Keratinocyte (primary cell): ENCODE data around the gene RAB13. TPM values are rescaled to one million over a fixed set of nuclear protein-coding genes. Genes with fewer than 3 reads are reported as not detected.

ENCODE experiments used
- DNase-seq: peaks from one replicate; pipeline ENCODE4 v3.0.0-alpha.2; 2011; ENCODE audit warnings: low read depth, missing footprints, low spot score
- FAIRE-seq: peaks from 2 replicates; lab custom pipeline; 2011; peaks lifted over from hg19 to GRCh38; lab: Jason Lieb, UNC
- H2AFZ ChIP-seq: 2 replicates; pipeline ENCODE4 v1.6.0; 2012; ENCODE audit warnings: low read length, control low read depth, inconsistent platforms; ENCODE audit not compliant: control insufficient read depth
- H3K27ac ChIP-seq: 2 replicates; pipeline ENCODE4 v1.5.1; 2011; ENCODE audit warnings: low read length; ENCODE audit not compliant: control insufficient read depth, insufficient read depth
- H3K27me3 ChIP-seq: 3 replicates; pipeline ENCODE4 v1.6.0; 2011; ENCODE audit warnings: low read length; ENCODE audit not compliant: control insufficient read depth, insufficient read depth; ENCODE audit errors: extremely low read depth
- H3K36me3 ChIP-seq, 2 experiments: 2 replicates in 1 of 2; 3 replicates in 1 of 2; pipeline ENCODE4 v1.5.1; 2011; ENCODE audit warnings: low read length in 2 of 2, mild to moderate bottlenecking in 1 of 2; ENCODE audit not compliant: control insufficient read depth in 2 of 2, insufficient read depth in 2 of 2; ENCODE audit errors: extremely low read depth in 1 of 2
- H3K4me1 ChIP-seq: 3 replicates; pipeline ENCODE4 v1.5.1; 2011; ENCODE audit warnings: low read length; ENCODE audit not compliant: control insufficient read depth, insufficient read depth; ENCODE audit errors: extremely low read depth
- H3K4me2 ChIP-seq: 3 replicates; pipeline ENCODE4 v1.6.0; 2011; ENCODE audit warnings: low read depth, low read length; ENCODE audit not compliant: control insufficient read depth, insufficient read depth; ENCODE audit errors: extremely low read depth
- H3K4me3 ChIP-seq, 3 experiments: fragments of 200-600 bp in 1 of 3; sonication (generic) in 1 of 3; 2 replicates in 2 of 3; 3 replicates in 1 of 3; pipeline ENCODE4 v1.5.1; 2011 to 2016; ENCODE audit warnings: low read length in 3 of 3, mild to moderate bottlenecking in 3 of 3, control low read depth in 2 of 3, inconsistent platforms in 1 of 3, low read depth in 1 of 3, mixed read lengths in 1 of 3, mixed run types in 1 of 3, moderate library complexity in 1 of 3; ENCODE audit not compliant: control insufficient read depth in 2 of 3, insufficient read depth in 2 of 3; ENCODE audit errors: extremely low read depth in 1 of 3
- H3K79me2 ChIP-seq: 2 replicates; pipeline ENCODE4 v1.6.0; 2012; ENCODE audit warnings: low read length; ENCODE audit not compliant: control insufficient read depth, insufficient read depth
- H3K9ac ChIP-seq: 3 replicates; pipeline ENCODE4 v1.6.0; 2011; ENCODE audit warnings: low read length; ENCODE audit not compliant: control insufficient read depth, insufficient read depth; ENCODE audit errors: extremely low read depth
- H3K9me1 ChIP-seq: 3 replicates; pipeline ENCODE4 v1.6.0; 2011; ENCODE audit warnings: low read length; ENCODE audit not compliant: control insufficient read depth, insufficient read depth; ENCODE audit errors: extremely low read depth
- H3K9me3 ChIP-seq: 2 replicates; pipeline ENCODE4 v1.5.1; 2012; ENCODE audit warnings: low read depth, low read length; ENCODE audit not compliant: control insufficient read depth
- H4K20me1 ChIP-seq: 3 replicates; pipeline ENCODE4 v1.6.0; 2011; ENCODE audit warnings: low read length; ENCODE audit not compliant: control insufficient read depth, insufficient read depth; ENCODE audit errors: extremely low read depth
- CTCF ChIP-seq, 3 experiments: IDR thresholded peaks in 1 of 3; conservative IDR thresholded peaks in 1 of 3; optimal IDR thresholded peaks in 1 of 3; 2 replicates in 2 of 3; 3 replicates in 1 of 3; pipeline versions ENCODE3 to v1.5.1; 2011; ENCODE audit warnings: low read length in 3 of 3, mild to moderate bottlenecking in 3 of 3, moderate library complexity in 2 of 3, control low read depth in 1 of 3, inconsistent platforms in 1 of 3; ENCODE audit not compliant: insufficient read depth in 2 of 3; ENCODE audit errors: extremely low read depth in 1 of 3
- EZH2 ChIP-seq: IDR thresholded peaks from one replicate; pipeline ENCODE4 v1.6.1; 2012; ENCODE audit warnings: inconsistent platforms, mild to moderate bottlenecking, low read length, moderate library complexity
- dilution Hi-C: fragments of 300-500 bp; cut with MboI; formaldehyde crosslinking; loops from one replicate; pipeline ENCODE4 v1.7.0; 2020; ENCODE audit warnings: low sequenced_read_pairs; ENCODE audit not compliant: extremely low pct_ligation_motif_present
- polyA plus RNA-seq, 5 experiments: library from polyadenylated mRNA; depleted of rRNA in 3 of 5; stranded (reverse) in 3 of 5; stranded (forward) in 1 of 5; unstranded in 1 of 5; fragments of >200 nt; gene quantifications; 1 replicate in 1 of 5; 2 replicates in 3 of 5; 3 replicates in 1 of 5; pipeline versions ENCODE4 v1.2.1 to v1.2.3, GENCODE V29; 2011 to 2012; ENCODE audit warnings: missing spikeins in 2 of 5, low read depth in 1 of 5, low replicate concordance in 1 of 5

Gene RAB13
- polyA plus RNA-seq, 1 donor (not counting 4 experiments of a cell fraction or from before 2014, with no cell fraction given): 87.1 TPM

- Histone ChIP-seq H2AFZ (no peak overlapping the region), H3K9me1 (no peaks in the 10 kb centered on the region), H3K27me3 (no peaks in the 10 kb centered on the region), H3K4me1 (peaks cover 4% of the 10 kb centered on the region), H3K79me2 (peaks cover 31% of the 10 kb centered on the region), H3K4me2 (no peak overlapping the region), H3K9me3 (no peaks in the 10 kb centered on the region), H3K27ac (no peak overlapping the region), H4K20me1 (peaks cover 3% of the 10 kb centered on the region), H3K36me3 (peaks cover 37 to 47% of the 10 kb centered on the region in 2 experiments), H3K9ac (no peak overlapping the region), H3K4me3 (no peak overlapping the region)
- DNase-seq (no peak), FAIRE-seq (no peak)
- TF ChIP-seq CTCF (optimal IDR thresholded peaks at IDR 0.05 in 1 of 3, IDR thresholded peaks at IDR 0.05 in 1 of 3, conservative IDR thresholded peaks at IDR 0.05 in 1 of 3; ENCODE audit: extremely low read depth in 1 of 3, insufficient read depth in 2 of 3, low read length in 3 of 3) (no peak), EZH2 (no peak)
- dilution Hi-C loops: no loop called here
Observed at GRCh38 chr1:153951183-153951582, 35.0 kb downstream of the RAB13 start.

GRCh38 chr1:153946622-153947241 lies 39.4 kb downstream of the RAB13 start, which contains the start of gene DENND4B:
Gene DENND4B, minus strand, starts transcription at chr1:153946718. Its CDS starts 2,344 bp downstream, at chr1:153944374.
- Histone ChIP-seq H3K4me2 (peak within 1 kb of the TSS; percentile 92), H3K9me1 (no peaks in the 10 kb centered on the region), H3K4me1 (peaks cover 10% of the 10 kb centered on the region), H3K9ac (peak within 1 kb of the TSS; percentile 82), H3K27me3 (no peaks in the 10 kb centered on the region), H4K20me1 (no peaks in the 10 kb centered on the region), H2AFZ (peak within 1 kb of the TSS; percentile 70), H3K36me3 (peaks cover 16 to 34% of the 10 kb centered on the region in 2 experiments), H3K9me3 (no peaks in the 10 kb centered on the region), H3K79me2 (peaks cover 22% of the 10 kb centered on the region), H3K27ac (peak within 1 kb of the TSS; percentile 80), H3K4me3 (peak within 1 kb of the TSS; percentile 75 to 88 (median 79))
- dilution Hi-C loops: no loop called here
- FAIRE-seq (no peak), DNase-seq (no peak)
- peak; percentile 57 to 91 (median 86) for TF ChIP-seq CTCF (optimal IDR thresholded peaks at IDR 0.05 in 1 of 3, IDR thresholded peaks at IDR 0.05 in 1 of 3, conservative IDR thresholded peaks at IDR 0.05 in 1 of 3; ENCODE audit: extremely low read depth in 1 of 3, insufficient read depth in 2 of 3, low read length in 3 of 3)
- TF ChIP-seq EZH2: no peak
